ENCODE measurements around the gene LGALS7B. TPM values are rescaled to one million over a fixed set of nuclear protein-coding genes. Genes with fewer than 3 reads are reported as not detected.
A peak's percentile ranks its signal among the peaks of the same experiment; 100 is the strongest.
"Not testable (repeated sequence)": the region's sequence is repeated elsewhere in the genome, so short reads cannot be mapped to it uniquely, and the experiment has no call there.

LGALS7B gene
- total RNA-seq, 1 donor from 2014 or later = not detected

- Mint-ChIP-seq H3K27me3 (ENCODE audit: low read depth) (no peaks in the 10 kb centered on the region), H3K9me3 (no peaks in the 10 kb centered on the region), H3K27ac (ENCODE audit: unreplicated experiment) (peak within 1 kb of the TSS; percentile 35), H3K36me3 (ENCODE audit: low read depth) (no peaks in the 10 kb centered on the region), H3K4me1 (no peaks in the 10 kb centered on the region), H3K4me3 (no peak within 1 kb of the TSS)
- no peak for TF ChIP-seq CTCF (conservative IDR thresholded peaks at IDR 0.05)
- no peak for DNase-seq (ENCODE audit: low read depth, low spot score)
Observed at GRCh38 chr19:38812841-38813320, 23.9 kb downstream of the LGALS7B start, which contains the start of gene LGALS4. TSS of gene LGALS4 (minus strand) at chr19:38812945. CDS start at chr19:38812886, 59 bp downstream.

- Mint-ChIP-seq H3K4me3 (no peak overlapping the region), H3K27me3 (ENCODE audit: low read depth) (no peaks in the 10 kb centered on the region), H3K4me1 (no peaks in the 10 kb centered on the region), H3K36me3 (ENCODE audit: low read depth) (no peaks in the 10 kb centered on the region), H3K9me3 (no peaks in the 10 kb centered on the region), H3K27ac (ENCODE audit: unreplicated experiment) (no peak overlapping the region)
- no peak for DNase-seq (ENCODE audit: low read depth, low spot score)
- TF ChIP-seq CTCF (conservative IDR thresholded peaks at IDR 0.05) = no peak
Observed at GRCh38 chr19:38813323-38813722, 24.3 kb downstream of the LGALS7B start.

GRCh38 chr19:38813932-38814331, 24.9 kb downstream of the LGALS7B start:
- not testable (repeated sequence) for H3K4me3 Mint-ChIP-seq; H3K36me3 Mint-ChIP-seq (ENCODE audit: low read depth); H3K27ac Mint-ChIP-seq (ENCODE audit: unreplicated experiment); H3K9me3 Mint-ChIP-seq; DNase-seq (ENCODE audit: low read depth, low spot score); H3K4me1 Mint-ChIP-seq; H3K27me3 Mint-ChIP-seq (ENCODE audit: low read depth)

GRCh38 chr19:38815059-38816001, 26.3 kb downstream of the LGALS7B start:
- TF ChIP-seq CTCF (conservative IDR thresholded peaks at IDR 0.05) = no peak
- Mint-ChIP-seq H3K36me3 (ENCODE audit: low read depth) (peaks cover 4% of the 10 kb centered on the region), H3K4me3 (no peak overlapping the region), H3K27me3 (ENCODE audit: low read depth) (no peaks in the 10 kb centered on the region), H3K27ac (ENCODE audit: unreplicated experiment) (no peak overlapping the region), H3K4me1 (peaks cover 10% of the 10 kb centered on the region), H3K9me3 (no peaks in the 10 kb centered on the region)
- DNase-seq (ENCODE audit: low read depth, low spot score) = no peak

GRCh38 chr19:38816131-38816750, 27.2 kb downstream of the LGALS7B start:
- no peaks in the 10 kb centered on the region for H3K9me3 Mint-ChIP-seq

More at GRCh38 chr19:38816131-38816750, 27.2 kb downstream of the LGALS7B start:
- Mint-ChIP-seq H3K4me3 (no peak overlapping the region), H3K27ac (ENCODE audit: unreplicated experiment) (no peak overlapping the region), H3K36me3 (ENCODE audit: low read depth) (peaks cover 10% of the 10 kb centered on the region), H3K27me3 (ENCODE audit: low read depth) (no peaks in the 10 kb centered on the region), H3K4me1 (peaks cover 15% of the 10 kb centered on the region)
- no peak for DNase-seq (ENCODE audit: low read depth, low spot score)
- no peak for TF ChIP-seq CTCF (conservative IDR thresholded peaks at IDR 0.05)
